ENCODE measurements around the gene CEP170B. TPM values are rescaled to one million over a fixed set of nuclear protein-coding genes. Genes with fewer than 3 reads are reported as not detected.

Gene CEP170B
- total and polyA plus RNA-seq, 9 of the 15 experiments (the other 6 are each of a cell fraction or from before 2014, with no cell fraction given): 0.01 to 10.2 (median 2.2) TPM

DNA sequence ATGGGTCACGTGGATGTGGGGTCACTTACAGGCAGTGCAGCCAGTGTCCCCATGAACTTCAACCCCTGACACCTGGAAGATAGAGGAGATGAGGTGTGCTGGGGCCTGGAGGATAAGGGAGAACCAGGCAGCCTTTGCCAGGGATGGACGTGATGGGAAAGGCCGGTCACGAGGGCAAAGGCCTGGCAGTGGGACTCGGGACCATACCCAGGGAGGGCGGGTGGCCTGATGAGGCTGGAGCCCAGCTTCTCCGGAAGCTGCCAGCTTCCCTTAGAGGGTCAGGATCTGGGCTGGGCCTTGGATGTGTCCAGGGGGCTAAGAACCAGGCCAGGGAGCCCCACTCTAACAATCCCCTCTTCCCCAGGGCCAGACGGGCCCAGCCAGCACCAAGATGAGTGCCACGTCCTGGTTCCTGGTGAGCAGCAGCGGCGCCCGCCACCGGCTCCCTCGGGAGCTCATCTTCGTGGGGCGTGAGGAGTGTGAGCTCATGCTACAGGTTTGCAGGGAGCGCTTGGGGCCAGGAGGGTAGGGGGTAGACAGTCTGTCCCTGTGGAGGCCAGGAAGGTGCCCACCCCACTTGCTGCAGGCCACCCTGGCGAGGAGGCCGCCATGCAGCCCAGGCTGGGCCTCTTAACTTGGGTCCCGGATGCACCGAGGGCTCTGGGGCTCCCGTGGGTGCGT is 3.1 kb downstream of the CEP170B start:
- H3K79me2 ChIP-seq (ENCODE audit: control insufficient read depth, insufficient read depth, low read length): peaks cover 17% of the 10 kb centered on the region
- in situ Hi-C loops (cut with MboI): no loop called here

More for the DNA sequence above, 3.1 kb downstream of the CEP170B start:
- BruUV-seq (replicated peaks): no TSS peak
- 91% methylated on average over 12 of the region's 23 CpGs for WGBS (ENCODE audit: insufficient coverage, low coverage, missing lambda C conversion rate)
- Histone ChIP-seq H3K9ac (ENCODE audit: insufficient read depth in 1 of 2, low read depth in 2 of 2, low read length in 2 of 2) (0 out of 4 replicates have a peak overlapping the region, but pooled peaks of 1 of the 2 experiments have one; percentile 26), H3K27ac (ENCODE audit: extremely low read depth, low read depth, low read length) (no peak overlapping the region), H3K4me3 (no peak overlapping the region), H4K20me1 (replicated peaks; ENCODE audit: control insufficient read depth, insufficient read depth, low read length) (0 out of 2 replicates have a peak, but pooled peaks cover 9% of the 10 kb centered on the region), H3K4me2 (ENCODE audit: insufficient read depth, low read length) (no peak overlapping the region), H3K27me3 (ENCODE audit: control insufficient read depth in 2 of 2, insufficient read depth in 2 of 2, low read length in 2 of 2) (no peaks in the 10 kb centered on the region), H3K36me3 (ENCODE audit: control insufficient read depth, insufficient read depth, low read length) (no peaks in the 10 kb centered on the region), H2AFZ (ENCODE audit: low read depth, low read length) (no peak overlapping the region), H3K4me1 (replicated peaks in 1 of 2; ENCODE audit: control insufficient read depth in 2 of 2, insufficient read depth in 2 of 2, low read length in 2 of 2) (peaks cover 0 to 78% of the 10 kb centered on the region in 2 experiments; a peak in 3 of 5 replicates), H3K9me1 (ENCODE audit: control insufficient read depth, insufficient read depth, low read length) (peaks cover 3% of the 10 kb centered on the region), H3K9me3 (replicated peaks; ENCODE audit: control insufficient read depth, insufficient read depth, low read depth, low read length) (no peaks in the 10 kb centered on the region)
- no peak for FAIRE-seq
- ChIA-PET CTCF (ENCODE audit: low intra/inter-chr PET ratio) (no interaction called here), POLR2A (no interaction called here)
- no peak for ATAC-seq
- DNase-seq (ENCODE audit: extremely low read depth in 1 of 4, low spot score in 3 of 4): no peak
- intact Hi-C loops (cut with micrococcal nuclease): no loop called here
- TF ChIP-seq TFAM (CRISPR knock-in tag; conservative IDR thresholded peaks at IDR 0.05): no peak
- no peak for TF ChIP-seq NONO (IDR thresholded peaks at IDR 0.05; ENCODE audit: low read depth in 2 of 2, low read length in 1 of 2)
- no peak for TF ChIP-seq MTA1 (IDR thresholded peaks at IDR 0.05; ENCODE audit: borderline replicate concordance)
- no peak for TF ChIP-seq ZNF584 (CRISPR knock-in tag; IDR thresholded peaks at IDR 0.05; ENCODE audit: low read depth)
- TF ChIP-seq ZNF184 (CRISPR knock-in tag; IDR thresholded peaks at IDR 0.05): no peak
- TF ChIP-seq BMI1 (IDR thresholded peaks at IDR 0.05; ENCODE audit: low read length): no peak
- no peak for TF ChIP-seq FOSL1 (tag; conservative IDR thresholded peaks at IDR 0.05)
- TF ChIP-seq PTRF (tag; IDR thresholded peaks at IDR 0.05): no peak
- TF ChIP-seq MEF2D (tag; conservative IDR thresholded peaks at IDR 0.05; ENCODE audit: low read depth): no peak
- TF ChIP-seq, protein P1, sequence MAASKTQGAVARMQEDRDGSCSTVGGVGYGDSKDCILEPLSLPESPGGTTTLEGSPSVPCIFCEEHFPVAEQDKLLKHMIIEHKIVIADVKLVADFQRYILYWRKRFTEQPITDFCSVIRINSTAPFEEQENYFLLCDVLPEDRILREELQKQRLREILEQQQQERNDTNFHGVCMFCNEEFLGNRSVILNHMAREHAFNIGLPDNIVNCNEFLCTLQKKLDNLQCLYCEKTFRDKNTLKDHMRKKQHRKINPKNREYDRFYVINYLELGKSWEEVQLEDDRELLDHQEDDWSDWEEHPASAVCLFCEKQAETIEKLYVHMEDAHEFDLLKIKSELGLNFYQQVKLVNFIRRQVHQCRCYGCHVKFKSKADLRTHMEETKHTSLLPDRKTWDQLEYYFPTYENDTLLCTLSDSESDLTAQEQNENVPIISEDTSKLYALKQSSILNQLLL (CRISPR knock-in tag; IDR thresholded peaks at IDR 0.05; ENCODE audit: borderline replicate concordance): no peak

All from K562 (cell line).